Activated T-cell treated with anti-CD3 and anti-CD28 coated beads, Interleukin-2, amount 50 U/mL, for 72 hours (primary cell): ENCODE data around the gene TMEM61. TPM values are rescaled to one million over a fixed set of nuclear protein-coding genes. Genes with fewer than 3 reads are reported as not detected.
"Not testable (repeated sequence)": the region's sequence is repeated elsewhere in the genome, so short reads cannot be mapped to it uniquely, and the experiment has no call there.

ENCODE experiments used
- ATAC-seq, 2 donors: fragments of 150-1000 bp; cut with Tn5 transposase; replicated peaks in 1 of 2; 2 replicates each; pipeline ENCODE4 v1.10.0; 2021; ENCODE audit warnings: moderate library complexity in 2 of 2, mild to moderate bottlenecking in 1 of 2
- DNase-seq, 2 donors: peaks; one replicate each; pipeline ENCODE4 v3.0.0; 2021 to 2022; ENCODE audit warnings: mixed read lengths in 1 of 2
- H3K27ac Mint-ChIP-seq: one replicate; pipeline ENCODE4 v1.8.0; 2022; ENCODE audit warnings: mild to moderate bottlenecking, moderate library complexity, mixed read lengths
- H3K27me3 Mint-ChIP-seq: one replicate; pipeline ENCODE4 v1.8.0; 2022; ENCODE audit warnings: low read depth, mixed read lengths
- H3K36me3 Mint-ChIP-seq, 2 donors: one replicate each; pipeline ENCODE4 v1.8.0; 2022; ENCODE audit warnings: mixed read lengths in 2 of 2, mild to moderate bottlenecking in 1 of 2; ENCODE audit not compliant: insufficient read depth in 2 of 2
- H3K4me1 Mint-ChIP-seq: one replicate; pipeline ENCODE4 v1.8.0; 2022; ENCODE audit warnings: low read depth, mixed read lengths
- H3K4me3 Mint-ChIP-seq, 2 donors: one replicate each; pipeline ENCODE4 v1.8.0; 2022; ENCODE audit warnings: mild to moderate bottlenecking in 2 of 2, mixed read lengths in 2 of 2, moderate library complexity in 2 of 2
- H3K9me3 Mint-ChIP-seq, 2 donors: one replicate each; pipeline ENCODE4 v1.8.0; 2022; ENCODE audit warnings: mixed read lengths in 2 of 2
- total RNA-seq, 2 donors: library from RNA; stranded (reverse); gene quantifications; one replicate each; pipeline ENCODE4 v1.2.3, GENCODE V29; 2022

Gene TMEM61
- total RNA-seq, 2 donors from 2014 or later: not detected

DNA sequence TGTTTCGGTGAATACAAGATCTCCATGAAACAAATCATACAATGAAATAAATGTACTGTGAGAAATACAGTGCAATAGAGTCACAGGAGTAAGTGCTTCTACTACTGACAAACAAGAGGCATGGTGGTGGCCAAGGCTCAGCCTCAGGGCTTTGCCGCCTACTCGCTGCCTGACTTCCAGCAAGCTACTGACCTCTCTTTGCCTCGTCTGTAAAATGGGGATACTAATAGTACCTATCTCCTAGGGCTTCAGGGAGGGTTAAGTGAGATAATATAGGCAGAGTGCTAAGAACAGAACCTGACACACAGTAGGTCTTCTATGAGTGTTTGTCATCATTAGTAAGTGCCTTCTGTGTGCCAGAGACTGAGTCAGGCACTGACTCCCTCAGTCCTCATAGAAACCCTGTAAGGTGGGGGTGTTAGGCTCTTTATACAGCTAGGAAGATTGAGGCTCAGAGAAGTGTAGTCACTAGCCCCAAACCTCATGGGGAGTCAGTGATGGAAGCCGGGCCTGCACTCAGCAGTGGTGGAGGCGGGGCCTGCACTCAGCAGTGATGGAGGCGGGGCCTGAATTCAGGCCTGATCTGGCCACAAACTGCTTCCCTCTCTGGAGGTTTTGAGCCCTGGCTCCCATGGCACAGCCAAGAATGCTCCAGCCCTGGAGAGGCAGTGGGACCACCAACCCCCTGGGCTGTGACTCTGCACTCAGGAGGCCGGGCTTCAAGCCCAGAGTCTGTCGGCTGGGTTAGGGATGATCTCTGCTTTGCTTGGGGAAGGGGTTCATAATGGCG, 25.1 kb downstream of the TMEM61 start:
- no peaks in the 10 kb centered on the region for H3K4me1 Mint-ChIP-seq
- ATAC-seq (peak in 1 of 2 donors; percentile 15), DNase-seq (no peak)
- no peaks in the 10 kb centered on the region for H3K9me3 Mint-ChIP-seq
- H3K27ac Mint-ChIP-seq: no peak overlapping the region
- H3K27me3 Mint-ChIP-seq: no peaks in the 10 kb centered on the region
- no peak overlapping the region for H3K4me3 Mint-ChIP-seq
- H3K36me3 Mint-ChIP-seq: no peaks in the 10 kb centered on the region

- Mint-ChIP-seq H3K4me1 (no peaks in the 10 kb centered on the region), H3K27ac (no peak overlapping the region), H3K4me3 (no peak overlapping the region), H3K36me3 (no peaks in the 10 kb centered on the region), H3K27me3 (no peaks in the 10 kb centered on the region), H3K9me3 (no peaks in the 10 kb centered on the region)
- DNase-seq (no peak), ATAC-seq (no peak)
These were observed 26.5 kb downstream of the TMEM61 start for GRCh38 chr1:55006931-55007330.

DNA sequence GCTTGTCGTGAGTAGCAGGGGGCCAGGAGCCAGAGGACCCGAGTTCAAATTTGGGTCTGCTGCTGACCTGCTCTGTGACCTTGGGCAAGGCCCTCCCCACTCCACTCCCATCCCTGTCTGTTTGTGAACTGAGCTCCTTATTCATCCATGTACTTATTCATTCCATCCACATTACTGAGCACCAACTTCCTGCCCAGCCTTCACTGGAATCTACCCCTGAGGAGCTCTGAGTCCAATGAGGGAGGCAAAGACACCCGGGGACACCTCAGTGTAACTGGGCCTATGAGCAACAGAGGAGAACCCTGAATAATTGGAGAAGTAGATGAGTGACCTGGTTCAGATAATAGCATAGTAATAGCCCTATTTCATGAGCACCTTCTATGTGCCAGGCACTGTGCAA, 27.2 kb downstream of the TMEM61 start:
- no peak for ATAC-seq
- Mint-ChIP-seq H3K4me1 (no peaks in the 10 kb centered on the region), H3K27ac (no peak overlapping the region), H3K36me3 (no peaks in the 10 kb centered on the region), H3K9me3 (no peaks in the 10 kb centered on the region), H3K4me3 (no peak overlapping the region), H3K27me3 (peaks cover 5% of the 10 kb centered on the region)
- no peak for DNase-seq

DNA sequence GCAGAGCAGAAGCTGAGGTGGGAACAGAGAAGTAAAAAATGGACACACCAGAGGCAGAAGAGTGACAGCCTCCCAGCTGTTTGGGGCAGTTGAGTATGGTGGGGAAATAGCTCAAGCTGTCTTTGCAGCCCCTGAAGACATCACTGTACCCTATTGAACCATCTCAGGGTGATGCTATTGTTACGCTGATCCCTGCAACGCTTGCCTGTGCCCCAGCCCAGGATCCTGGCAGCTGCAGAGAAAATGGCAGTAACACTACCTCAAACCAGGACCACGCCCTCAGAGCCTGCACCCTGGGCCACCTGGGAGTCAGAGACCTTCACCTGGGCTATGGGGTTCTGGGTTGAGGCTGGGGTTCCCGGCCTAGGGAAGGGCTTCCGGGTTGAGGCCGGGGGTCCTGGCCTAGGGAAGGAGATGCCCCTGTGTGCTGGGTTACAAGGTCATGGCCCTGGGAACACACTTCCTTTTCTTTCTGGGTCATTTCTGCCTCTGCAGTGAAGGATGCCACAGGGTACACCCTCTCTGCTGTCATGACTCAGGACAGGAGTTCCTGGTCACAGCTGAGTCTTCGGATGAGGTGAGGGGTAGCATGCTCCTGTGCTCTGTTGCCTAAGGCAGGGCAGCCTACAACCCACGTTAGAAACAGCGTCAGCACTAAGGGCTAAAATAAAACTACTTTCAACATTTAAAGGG, 29.9 kb downstream of the TMEM61 start:
- Mint-ChIP-seq H3K36me3 (no peaks in the 10 kb centered on the region), H3K9me3 (no peaks in the 10 kb centered on the region), H3K4me3 (no peak overlapping the region), H3K27me3 (peaks cover 25% of the 10 kb centered on the region), H3K27ac (no peak overlapping the region), H3K4me1 (no peaks in the 10 kb centered on the region)
- no peak for DNase-seq
- ATAC-seq: peak in 1 of 2 donors; percentile 56

- Mint-ChIP-seq H3K27me3 (peaks cover 30% of the 10 kb centered on the region), H3K4me3 (no peak overlapping the region), H3K4me1 (no peaks in the 10 kb centered on the region), H3K9me3 (no peaks in the 10 kb centered on the region), H3K36me3 (no peaks in the 10 kb centered on the region), H3K27ac (no peak overlapping the region)
- ATAC-seq (peak in 1 of 2 donors; percentile 47), DNase-seq (no peak)
These were observed 30.4 kb downstream of the TMEM61 start for GRCh38 chr1:55010887-55011217.

- H3K27me3 Mint-ChIP-seq: peaks cover 34% of the 10 kb centered on the region
- H3K9me3 Mint-ChIP-seq: no peaks in the 10 kb centered on the region
- H3K4me3 Mint-ChIP-seq: no peak overlapping the region
- no peaks in the 10 kb centered on the region for H3K4me1 Mint-ChIP-seq
- no peaks in the 10 kb centered on the region for H3K36me3 Mint-ChIP-seq
- DNase-seq: no peak
- ATAC-seq: no peak
- H3K27ac Mint-ChIP-seq: no peak overlapping the region
These were observed 32.2 kb downstream of the TMEM61 start for GRCh38 chr1:55012661-55013060.

GRCh38 chr1:55015123-55015522, 34.7 kb downstream of the TMEM61 start:
- Mint-ChIP-seq H3K27ac (no peak overlapping the region), H3K4me3 (no peak overlapping the region), H3K4me1 (no peaks in the 10 kb centered on the region), H3K9me3 (no peaks in the 10 kb centered on the region), H3K36me3 (no peaks in the 10 kb centered on the region), H3K27me3 (peaks cover 36% of the 10 kb centered on the region)
- DNase-seq: no peak
- no peak for ATAC-seq

- no peak for ATAC-seq
- DNase-seq: no peak
These were observed 35.5 kb downstream of the TMEM61 start for GRCh38 chr1:55015731-55016620.

GRCh38 chr1:55018395-55018794, 38.0 kb downstream of the TMEM61 start:
- Mint-ChIP-seq H3K9me3 (no peaks in the 10 kb centered on the region), H3K36me3 (no peaks in the 10 kb centered on the region), H3K4me1 (no peaks in the 10 kb centered on the region), H3K27me3 (peaks cover 30% of the 10 kb centered on the region), H3K4me3 (no peak overlapping the region), H3K27ac (no peak overlapping the region)
- DNase-seq: no peak
- ATAC-seq: no peak

More at GRCh38 chr1:55015731-55016620, 35.5 kb downstream of the TMEM61 start:
- Mint-ChIP-seq H3K4me1 (no peaks in the 10 kb centered on the region), H3K27ac (no peak overlapping the region), H3K4me3 (no peak overlapping the region), H3K36me3 (no peaks in the 10 kb centered on the region), H3K27me3 (peaks cover 41% of the 10 kb centered on the region), H3K9me3 (no peaks in the 10 kb centered on the region)

- H3K9me3 Mint-ChIP-seq: no peaks in the 10 kb centered on the region
- no peak overlapping the region for H3K27ac Mint-ChIP-seq
- no peak overlapping the region for H3K4me3 Mint-ChIP-seq
- ATAC-seq: peak; percentile 98 to 99
- no peaks in the 10 kb centered on the region for H3K36me3 Mint-ChIP-seq
- DNase-seq: peak; percentile 78 to 82
- H3K4me1 Mint-ChIP-seq: peaks cover 5% of the 10 kb centered on the region
- H3K27me3 Mint-ChIP-seq: peaks cover 6% of the 10 kb centered on the region
These were observed 41.6 kb downstream of the TMEM61 start for GRCh38 chr1:55021942-55022546.

DNA sequence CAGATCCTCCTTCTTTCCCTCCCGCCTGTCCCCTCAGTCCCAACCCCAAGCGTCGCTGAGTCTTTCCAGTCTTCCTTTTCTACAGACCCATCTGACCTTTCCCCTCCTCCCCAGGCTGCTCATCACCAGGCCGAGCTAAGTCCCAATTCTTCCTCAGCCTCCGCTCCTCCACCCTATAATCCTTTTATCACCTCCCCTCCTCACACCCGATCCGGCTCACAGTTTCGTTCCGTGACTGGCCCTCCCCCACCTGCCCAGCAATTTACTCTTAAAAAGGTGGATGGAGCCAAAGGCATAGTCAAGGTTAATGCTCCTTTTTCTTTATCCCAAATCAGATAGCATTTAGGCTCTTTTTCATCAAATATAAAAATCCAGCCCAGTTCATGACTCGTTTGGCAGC, 43.7 kb downstream of the TMEM61 start:
- H3K4me1 Mint-ChIP-seq, H3K27ac Mint-ChIP-seq, H3K4me3 Mint-ChIP-seq, H3K27me3 Mint-ChIP-seq, H3K36me3 Mint-ChIP-seq, DNase-seq, H3K9me3 Mint-ChIP-seq, ATAC-seq: not testable (repeated sequence)

- not testable (repeated sequence) for H3K4me1 Mint-ChIP-seq, DNase-seq, H3K4me3 Mint-ChIP-seq, H3K36me3 Mint-ChIP-seq, H3K27me3 Mint-ChIP-seq, H3K27ac Mint-ChIP-seq, ATAC-seq, H3K9me3 Mint-ChIP-seq
These were observed 46.3 kb downstream of the TMEM61 start for GRCh38 chr1:55026682-55027081.

DNA sequence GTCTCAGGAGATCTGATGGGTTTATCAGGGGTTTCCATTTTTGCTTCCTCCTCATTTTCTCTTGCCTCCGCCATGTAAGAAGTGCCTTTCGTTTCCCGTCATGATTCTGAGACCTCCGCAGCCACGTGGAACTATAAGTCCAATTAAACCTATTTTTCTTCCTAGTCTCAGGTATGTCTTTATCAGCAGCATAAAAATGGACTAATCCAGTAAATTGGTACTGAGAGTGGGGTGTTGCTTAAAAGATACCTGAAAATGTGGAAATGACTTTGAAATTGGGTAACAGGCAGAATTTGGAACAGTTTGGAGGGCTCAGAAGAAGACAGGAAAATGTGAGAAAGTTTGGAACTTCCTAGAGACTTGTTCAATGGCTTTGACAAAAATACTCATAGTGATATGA, 50.7 kb downstream of the TMEM61 start:
- not testable (repeated sequence) for H3K27ac Mint-ChIP-seq, H3K4me1 Mint-ChIP-seq, ATAC-seq, DNase-seq, H3K36me3 Mint-ChIP-seq, H3K9me3 Mint-ChIP-seq, H3K4me3 Mint-ChIP-seq
- peaks cover 21% of the 10 kb centered on the region for H3K27me3 Mint-ChIP-seq
